WTC11 (cell line): ENCODE measurements around the gene PHF1. TPM values are rescaled to one million over a fixed set of nuclear protein-coding genes. Genes with fewer than 3 reads are reported as not detected.

ENCODE experiments used
- ATAC-seq: fragments of 200-7000 bp; cut with Tn5 transposase; 2 replicates; pipeline ENCODE4 v1.10.0; 2021; ENCODE audit warnings: mild to moderate bottlenecking, moderate library complexity
- CTCF ChIA-PET: fragments of 300-600 bp; sonication (Branson Sonifier 250); formaldehyde crosslinking; loops from one replicate; lab custom pipeline; 2021; ENCODE audit warnings: antibody characterized with exemption; lab: Charles Lee
- POLR2A ChIA-PET: fragments of 350-600 bp; sonication (Branson Sonifier 250); formaldehyde crosslinking; loops from one replicate; lab custom pipeline; 2021; ENCODE audit warnings: antibody characterized with exemption; lab: Charles Lee
- DNase-seq: peaks from one replicate; pipeline ENCODE4 v3.0.0; 2021; ENCODE audit warnings: low spot score
- H3K27ac Mint-ChIP-seq: 2 replicates; pipeline ENCODE4 v1.8.0; 2021; ENCODE audit warnings: mixed read lengths
- H3K27me3 Mint-ChIP-seq: 2 replicates; pipeline ENCODE4 v1.8.0; 2021; ENCODE audit warnings: low read depth, mild to moderate bottlenecking, moderate library complexity, mixed read lengths
- H3K36me3 Mint-ChIP-seq: 2 replicates; pipeline ENCODE4 v1.8.0; 2021; ENCODE audit warnings: mixed read lengths
- H3K4me1 Mint-ChIP-seq: 2 replicates; pipeline ENCODE4 v1.8.0; 2022; ENCODE audit warnings: mixed read lengths
- H3K4me3 Mint-ChIP-seq: 2 replicates; pipeline ENCODE4 v1.8.0; 2021; ENCODE audit warnings: mild to moderate bottlenecking, moderate library complexity, mixed read lengths
- H3K9me3 Mint-ChIP-seq: 2 replicates; pipeline ENCODE4 v1.8.0; 2021; ENCODE audit warnings: mixed read lengths
- GRHL2 ChIP-seq: fragments of 250-450 bp; sonication (Bioruptor Pico); IDR thresholded peaks from 2 replicates; pipeline ENCODE4 v1.8.0; 2022; ENCODE audit warnings: mild to moderate bottlenecking, moderate library complexity; ENCODE audit not compliant: insufficient replicate concordance, severe bottlenecking
- NFE2L1 ChIP-seq: sonication (generic); formaldehyde crosslinking; IDR thresholded peaks from 2 replicates; pipeline ENCODE4 v1.8.1; 2023; ENCODE audit warnings: missing genetic modification reagents
- NR1H2 ChIP-seq: sonication (generic); formaldehyde crosslinking; IDR thresholded peaks from 2 replicates; pipeline ENCODE4 v1.9.0; 2021; ENCODE audit warnings: mild to moderate bottlenecking, moderate library complexity, missing genetic modification reagents
- NR2C2 ChIP-seq: sonication (generic); formaldehyde crosslinking; IDR thresholded peaks from 2 replicates; pipeline ENCODE4 v1.8.0; 2022; ENCODE audit warnings: mild to moderate bottlenecking, missing genetic modification reagents
- PRRX2 ChIP-seq: fragments of 250-450 bp; sonication (Bioruptor Pico); IDR thresholded peaks from 2 replicates; pipeline ENCODE4 v1.8.0; 2021; ENCODE audit warnings: mild to moderate bottlenecking
- SP1 ChIP-seq: sonication (generic); formaldehyde crosslinking; conservative IDR thresholded peaks from 2 replicates; pipeline ENCODE4 v1.8.1; 2022; ENCODE audit warnings: missing genetic modification reagents
- TEAD4 ChIP-seq: sonication (generic); formaldehyde crosslinking; IDR thresholded peaks from 2 replicates; pipeline ENCODE4 v1.8.0; 2022; ENCODE audit warnings: mild to moderate bottlenecking, missing genetic modification reagents
- ZNF219 ChIP-seq: sonication (generic); formaldehyde crosslinking; IDR thresholded peaks from 2 replicates; pipeline ENCODE4 v1.8.0; 2023; ENCODE audit warnings: missing genetic modification reagents, mild to moderate bottlenecking, borderline replicate concordance
- ZNF232 ChIP-seq: sonication (generic); formaldehyde crosslinking; IDR thresholded peaks from 2 replicates; pipeline ENCODE4 v1.8.0; 2022; ENCODE audit warnings: mild to moderate bottlenecking, missing genetic modification reagents
- ZNF263 ChIP-seq: sonication (generic); formaldehyde crosslinking; IDR thresholded peaks from 2 replicates; pipeline ENCODE4 v1.8.1; 2022; ENCODE audit warnings: low read depth, mild to moderate bottlenecking, moderate library complexity, missing genetic modification reagents
- ZNF671 ChIP-seq: fragments of 250-450 bp; sonication (Bioruptor Pico); IDR thresholded peaks from 2 replicates; pipeline ENCODE4 v1.8.0; 2021; ENCODE audit warnings: mild to moderate bottlenecking
- total RNA-seq: library from RNA; stranded (reverse); gene quantifications from 3 replicates; pipeline ENCODE4 v1.2.3, GENCODE V29; 2021
- TF ChIP-seq, protein P1 (sequence below): sonication (generic); formaldehyde crosslinking; IDR thresholded peaks from 2 replicates; pipeline ENCODE4 v1.8.1; 2022; ENCODE audit warnings: missing genetic modification reagents, borderline replicate concordance
- TF ChIP-seq, protein P2 (sequence below): sonication (generic); formaldehyde crosslinking; IDR thresholded peaks from 2 replicates; pipeline ENCODE4 v1.8.0; 2023; ENCODE audit warnings: mild to moderate bottlenecking, missing genetic modification reagents
- TF ChIP-seq, protein P3 (sequence below): sonication (generic); formaldehyde crosslinking; IDR thresholded peaks from 2 replicates; pipeline ENCODE4 v1.8.1; 2022; ENCODE audit warnings: low read depth, mild to moderate bottlenecking, moderate library complexity, missing genetic modification reagents, borderline replicate concordance
- TF ChIP-seq, protein P4 (sequence below): sonication (generic); formaldehyde crosslinking; IDR thresholded peaks from 2 replicates; pipeline ENCODE4 v1.8.1; 2022; ENCODE audit warnings: mild to moderate bottlenecking, missing genetic modification reagents, moderate library complexity, borderline replicate concordance
- TF ChIP-seq, protein P5 (sequence below): sonication (generic); formaldehyde crosslinking; IDR thresholded peaks from 2 replicates; pipeline ENCODE4 v1.8.0; 2023; ENCODE audit warnings: missing genetic modification reagents, mild to moderate bottlenecking, borderline replicate concordance
- TF ChIP-seq, protein P6 (sequence below): fragments of 250-450 bp; sonication (Bioruptor Pico); conservative IDR thresholded peaks from 2 replicates; pipeline ENCODE4 v1.9.0; 2021; ENCODE audit warnings: mild to moderate bottlenecking
- TF ChIP-seq, protein P7 (sequence below): fragments of 250-450 bp; sonication (Bioruptor Pico); IDR thresholded peaks from 2 replicates; pipeline ENCODE4 v1.9.0; 2021; ENCODE audit warnings: mild to moderate bottlenecking
- TF ChIP-seq, protein P8 (sequence below): fragments of 200-600 bp; IDR thresholded peaks from 2 replicates; pipeline ENCODE4 v1.8.0; 2022; ENCODE audit warnings: antibody characterized with exemption

Gene PHF1
- total RNA-seq, 1 experiment from 2014 or later, result 63.6 TPM

DNA sequence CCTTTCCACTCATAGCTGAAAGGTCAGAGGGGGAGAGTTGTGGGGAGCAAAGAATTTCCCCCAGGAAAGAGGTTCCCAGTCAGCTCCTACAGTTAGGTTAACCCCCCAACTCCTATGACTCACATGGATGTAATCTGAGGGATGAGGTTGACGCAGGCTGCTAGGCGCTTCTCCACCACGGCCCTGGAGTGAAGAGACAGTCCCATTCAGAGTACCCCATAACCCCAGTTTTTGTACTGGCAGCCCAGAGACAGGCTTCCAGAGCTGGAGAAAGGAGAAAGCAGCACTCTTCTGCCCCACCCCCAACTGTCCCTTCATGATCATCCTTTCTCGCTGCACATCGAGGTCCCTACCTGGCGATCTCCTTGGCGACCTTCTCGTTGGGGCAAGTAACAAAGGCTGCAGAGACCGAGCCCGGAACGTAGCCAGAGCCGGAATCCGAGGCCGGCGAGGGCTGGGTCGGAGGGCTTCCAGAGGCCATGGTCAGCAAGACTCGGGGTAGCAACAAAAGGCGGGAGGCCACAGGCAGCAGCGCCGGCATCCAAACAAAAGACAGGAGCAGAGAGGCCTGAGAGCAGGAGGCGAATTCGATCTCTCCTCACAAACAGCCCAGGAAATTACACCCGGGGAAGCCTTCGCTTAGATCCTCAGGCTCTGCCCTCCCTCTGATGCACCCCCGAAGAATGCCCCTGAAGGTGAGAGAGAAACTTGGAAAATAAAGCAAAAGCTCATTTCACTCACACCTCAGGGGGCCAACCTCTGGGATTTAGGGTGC lies 6.5 kb downstream of the PHF1 start:
- ChIA-PET POLR2A (interaction anchor here (1.6 kb wide), 1 partner anchor 9 kb away, joined by 6 read pairs; no protein-coding TSS in a partner anchor), CTCF (interaction anchor here (1.2 to 2.6 kb wide), 3 partner anchors 9 to 21 kb away, joined by 6 to 30 read pairs (median 11); no protein-coding TSS in a partner anchor)
- TF ChIP-seq, protein P1, sequence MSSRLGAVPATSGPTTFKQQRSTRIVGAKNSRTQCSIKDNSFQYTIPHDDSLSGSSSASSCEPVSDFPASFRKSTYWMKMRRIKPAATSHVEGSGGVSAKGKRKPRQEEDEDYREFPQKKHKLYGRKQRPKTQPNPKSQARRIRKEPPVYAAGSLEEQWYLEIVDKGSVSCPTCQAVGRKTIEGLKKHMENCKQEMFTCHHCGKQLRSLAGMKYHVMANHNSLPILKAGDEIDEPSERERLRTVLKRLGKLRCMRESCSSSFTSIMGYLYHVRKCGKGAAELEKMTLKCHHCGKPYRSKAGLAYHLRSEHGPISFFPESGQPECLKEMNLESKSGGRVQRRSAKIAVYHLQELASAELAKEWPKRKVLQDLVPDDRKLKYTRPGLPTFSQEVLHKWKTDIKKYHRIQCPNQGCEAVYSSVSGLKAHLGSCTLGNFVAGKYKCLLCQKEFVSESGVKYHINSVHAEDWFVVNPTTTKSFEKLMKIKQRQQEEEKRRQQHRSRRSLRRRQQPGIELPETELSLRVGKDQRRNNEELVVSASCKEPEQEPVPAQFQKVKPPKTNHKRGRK (CRISPR knock-in tag), result no peak
- TF ChIP-seq PRRX2 (CRISPR knock-in tag), result no peak
- TF ChIP-seq, protein P2, sequence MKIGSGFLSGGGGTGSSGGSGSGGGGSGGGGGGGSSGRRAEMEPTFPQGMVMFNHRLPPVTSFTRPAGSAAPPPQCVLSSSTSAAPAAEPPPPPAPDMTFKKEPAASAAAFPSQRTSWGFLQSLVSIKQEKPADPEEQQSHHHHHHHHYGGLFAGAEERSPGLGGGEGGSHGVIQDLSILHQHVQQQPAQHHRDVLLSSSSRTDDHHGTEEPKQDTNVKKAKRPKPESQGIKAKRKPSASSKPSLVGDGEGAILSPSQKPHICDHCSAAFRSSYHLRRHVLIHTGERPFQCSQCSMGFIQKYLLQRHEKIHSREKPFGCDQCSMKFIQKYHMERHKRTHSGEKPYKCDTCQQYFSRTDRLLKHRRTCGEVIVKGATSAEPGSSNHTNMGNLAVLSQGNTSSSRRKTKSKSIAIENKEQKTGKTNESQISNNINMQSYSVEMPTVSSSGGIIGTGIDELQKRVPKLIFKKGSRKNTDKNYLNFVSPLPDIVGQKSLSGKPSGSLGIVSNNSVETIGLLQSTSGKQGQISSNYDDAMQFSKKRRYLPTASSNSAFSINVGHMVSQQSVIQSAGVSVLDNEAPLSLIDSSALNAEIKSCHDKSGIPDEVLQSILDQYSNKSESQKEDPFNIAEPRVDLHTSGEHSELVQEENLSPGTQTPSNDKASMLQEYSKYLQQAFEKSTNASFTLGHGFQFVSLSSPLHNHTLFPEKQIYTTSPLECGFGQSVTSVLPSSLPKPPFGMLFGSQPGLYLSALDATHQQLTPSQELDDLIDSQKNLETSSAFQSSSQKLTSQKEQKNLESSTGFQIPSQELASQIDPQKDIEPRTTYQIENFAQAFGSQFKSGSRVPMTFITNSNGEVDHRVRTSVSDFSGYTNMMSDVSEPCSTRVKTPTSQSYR (CRISPR knock-in tag), result no peak
- TF ChIP-seq, protein P3, sequence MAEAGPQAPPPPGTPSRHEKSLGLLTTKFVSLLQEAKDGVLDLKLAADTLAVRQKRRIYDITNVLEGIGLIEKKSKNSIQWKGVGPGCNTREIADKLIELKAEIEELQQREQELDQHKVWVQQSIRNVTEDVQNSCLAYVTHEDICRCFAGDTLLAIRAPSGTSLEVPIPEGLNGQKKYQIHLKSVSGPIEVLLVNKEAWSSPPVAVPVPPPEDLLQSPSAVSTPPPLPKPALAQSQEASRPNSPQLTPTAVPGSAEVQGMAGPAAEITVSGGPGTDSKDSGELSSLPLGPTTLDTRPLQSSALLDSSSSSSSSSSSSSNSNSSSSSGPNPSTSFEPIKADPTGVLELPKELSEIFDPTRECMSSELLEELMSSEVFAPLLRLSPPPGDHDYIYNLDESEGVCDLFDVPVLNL (CRISPR knock-in tag), result no peak
- TF ChIP-seq ZNF263 (CRISPR knock-in tag), result no peak
- TF ChIP-seq NFE2L1 (CRISPR knock-in tag), result no peak
- TF ChIP-seq TEAD4 (CRISPR knock-in tag), result no peak
- TF ChIP-seq NR1H2 (CRISPR knock-in tag), result no peak
- TF ChIP-seq ZNF671 (CRISPR knock-in tag), result no peak
- TF ChIP-seq NR2C2 (CRISPR knock-in tag), result no peak
- TF ChIP-seq, protein P4, sequence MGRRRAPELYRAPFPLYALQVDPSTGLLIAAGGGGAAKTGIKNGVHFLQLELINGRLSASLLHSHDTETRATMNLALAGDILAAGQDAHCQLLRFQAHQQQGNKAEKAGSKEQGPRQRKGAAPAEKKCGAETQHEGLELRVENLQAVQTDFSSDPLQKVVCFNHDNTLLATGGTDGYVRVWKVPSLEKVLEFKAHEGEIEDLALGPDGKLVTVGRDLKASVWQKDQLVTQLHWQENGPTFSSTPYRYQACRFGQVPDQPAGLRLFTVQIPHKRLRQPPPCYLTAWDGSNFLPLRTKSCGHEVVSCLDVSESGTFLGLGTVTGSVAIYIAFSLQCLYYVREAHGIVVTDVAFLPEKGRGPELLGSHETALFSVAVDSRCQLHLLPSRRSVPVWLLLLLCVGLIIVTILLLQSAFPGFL (CRISPR knock-in tag), result no peak
- TF ChIP-seq, protein P5, sequence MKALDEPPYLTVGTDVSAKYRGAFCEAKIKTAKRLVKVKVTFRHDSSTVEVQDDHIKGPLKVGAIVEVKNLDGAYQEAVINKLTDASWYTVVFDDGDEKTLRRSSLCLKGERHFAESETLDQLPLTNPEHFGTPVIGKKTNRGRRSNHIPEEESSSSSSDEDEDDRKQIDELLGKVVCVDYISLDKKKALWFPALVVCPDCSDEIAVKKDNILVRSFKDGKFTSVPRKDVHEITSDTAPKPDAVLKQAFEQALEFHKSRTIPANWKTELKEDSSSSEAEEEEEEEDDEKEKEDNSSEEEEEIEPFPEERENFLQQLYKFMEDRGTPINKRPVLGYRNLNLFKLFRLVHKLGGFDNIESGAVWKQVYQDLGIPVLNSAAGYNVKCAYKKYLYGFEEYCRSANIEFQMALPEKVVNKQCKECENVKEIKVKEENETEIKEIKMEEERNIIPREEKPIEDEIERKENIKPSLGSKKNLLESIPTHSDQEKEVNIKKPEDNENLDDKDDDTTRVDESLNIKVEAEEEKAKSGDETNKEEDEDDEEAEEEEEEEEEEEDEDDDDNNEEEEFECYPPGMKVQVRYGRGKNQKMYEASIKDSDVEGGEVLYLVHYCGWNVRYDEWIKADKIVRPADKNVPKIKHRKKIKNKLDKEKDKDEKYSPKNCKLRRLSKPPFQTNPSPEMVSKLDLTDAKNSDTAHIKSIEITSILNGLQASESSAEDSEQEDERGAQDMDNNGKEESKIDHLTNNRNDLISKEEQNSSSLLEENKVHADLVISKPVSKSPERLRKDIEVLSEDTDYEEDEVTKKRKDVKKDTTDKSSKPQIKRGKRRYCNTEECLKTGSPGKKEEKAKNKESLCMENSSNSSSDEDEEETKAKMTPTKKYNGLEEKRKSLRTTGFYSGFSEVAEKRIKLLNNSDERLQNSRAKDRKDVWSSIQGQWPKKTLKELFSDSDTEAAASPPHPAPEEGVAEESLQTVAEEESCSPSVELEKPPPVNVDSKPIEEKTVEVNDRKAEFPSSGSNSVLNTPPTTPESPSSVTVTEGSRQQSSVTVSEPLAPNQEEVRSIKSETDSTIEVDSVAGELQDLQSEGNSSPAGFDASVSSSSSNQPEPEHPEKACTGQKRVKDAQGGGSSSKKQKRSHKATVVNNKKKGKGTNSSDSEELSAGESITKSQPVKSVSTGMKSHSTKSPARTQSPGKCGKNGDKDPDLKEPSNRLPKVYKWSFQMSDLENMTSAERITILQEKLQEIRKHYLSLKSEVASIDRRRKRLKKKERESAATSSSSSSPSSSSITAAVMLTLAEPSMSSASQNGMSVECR (CRISPR knock-in tag), result 0 out of 2 replicates have a peak, but pooled peaks have one; percentile 12
- no peak for TF ChIP-seq SP1 (CRISPR knock-in tag)
- TF ChIP-seq, protein P6, sequence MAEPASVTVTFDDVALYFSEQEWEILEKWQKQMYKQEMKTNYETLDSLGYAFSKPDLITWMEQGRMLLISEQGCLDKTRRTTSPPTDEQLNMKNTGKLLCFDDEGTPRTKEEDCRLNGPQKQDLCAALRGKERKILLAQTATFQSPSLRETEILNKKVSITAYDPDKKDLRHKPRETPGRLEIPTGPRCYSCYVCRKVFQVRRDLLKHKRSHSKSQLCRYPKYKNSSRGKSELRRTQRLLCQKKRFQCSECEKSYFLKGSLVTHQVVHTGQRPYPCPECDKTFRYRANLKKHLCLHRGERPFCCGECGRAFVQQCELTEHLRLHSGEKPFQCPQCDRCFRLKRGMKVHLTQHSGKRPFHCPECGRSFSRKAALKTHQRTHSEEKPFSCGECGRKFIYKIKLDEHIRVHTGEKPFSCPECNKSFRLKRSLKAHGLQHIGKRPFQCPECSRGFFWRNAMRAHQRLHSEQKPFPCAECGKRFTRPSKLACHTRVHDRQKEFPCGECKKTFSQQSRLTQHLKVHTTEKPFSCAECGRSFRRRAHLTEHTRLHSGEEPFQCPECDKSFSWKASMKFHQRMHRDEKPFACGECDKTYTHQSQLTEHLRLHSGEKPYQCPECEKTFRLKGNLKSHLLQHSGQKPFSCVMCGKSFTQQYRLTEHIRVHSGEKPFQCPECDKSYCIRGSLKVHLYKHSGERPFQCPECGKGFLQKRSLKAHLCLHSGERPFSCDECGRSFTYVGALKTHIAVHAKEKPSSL (CRISPR knock-in tag), result no peak
- TF ChIP-seq, protein P7, sequence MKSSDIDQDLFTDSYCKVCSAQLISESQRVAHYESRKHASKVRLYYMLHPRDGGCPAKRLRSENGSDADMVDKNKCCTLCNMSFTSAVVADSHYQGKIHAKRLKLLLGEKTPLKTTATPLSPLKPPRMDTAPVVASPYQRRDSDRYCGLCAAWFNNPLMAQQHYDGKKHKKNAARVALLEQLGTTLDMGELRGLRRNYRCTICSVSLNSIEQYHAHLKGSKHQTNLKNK (CRISPR knock-in tag), result no peak
- TF ChIP-seq ZNF232 (CRISPR knock-in tag), result peak; percentile 8; the same call in 1 of the 2 replicates
- no peak for TF ChIP-seq GRHL2 (CRISPR knock-in tag)
- TF ChIP-seq, protein P8, sequence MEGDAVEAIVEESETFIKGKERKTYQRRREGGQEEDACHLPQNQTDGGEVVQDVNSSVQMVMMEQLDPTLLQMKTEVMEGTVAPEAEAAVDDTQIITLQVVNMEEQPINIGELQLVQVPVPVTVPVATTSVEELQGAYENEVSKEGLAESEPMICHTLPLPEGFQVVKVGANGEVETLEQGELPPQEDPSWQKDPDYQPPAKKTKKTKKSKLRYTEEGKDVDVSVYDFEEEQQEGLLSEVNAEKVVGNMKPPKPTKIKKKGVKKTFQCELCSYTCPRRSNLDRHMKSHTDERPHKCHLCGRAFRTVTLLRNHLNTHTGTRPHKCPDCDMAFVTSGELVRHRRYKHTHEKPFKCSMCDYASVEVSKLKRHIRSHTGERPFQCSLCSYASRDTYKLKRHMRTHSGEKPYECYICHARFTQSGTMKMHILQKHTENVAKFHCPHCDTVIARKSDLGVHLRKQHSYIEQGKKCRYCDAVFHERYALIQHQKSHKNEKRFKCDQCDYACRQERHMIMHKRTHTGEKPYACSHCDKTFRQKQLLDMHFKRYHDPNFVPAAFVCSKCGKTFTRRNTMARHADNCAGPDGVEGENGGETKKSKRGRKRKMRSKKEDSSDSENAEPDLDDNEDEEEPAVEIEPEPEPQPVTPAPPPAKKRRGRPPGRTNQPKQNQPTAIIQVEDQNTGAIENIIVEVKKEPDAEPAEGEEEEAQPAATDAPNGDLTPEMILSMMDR, result no peak
- TF ChIP-seq ZNF219 (CRISPR knock-in tag), result 0 out of 2 replicates have a peak, but pooled peaks have one; percentile 37
- H3K27me3 Mint-ChIP-seq, result no peaks in the 10 kb centered on the region
- H3K36me3 Mint-ChIP-seq, result peaks cover 32% of the 10 kb centered on the region
- no peak for ATAC-seq
- peaks cover 58% of the 10 kb centered on the region for H3K4me1 Mint-ChIP-seq
- H3K27ac Mint-ChIP-seq, result peak overlapping the region; percentile 97
- H3K9me3 Mint-ChIP-seq, result no peaks in the 10 kb centered on the region
- DNase-seq, result no peak
- peak overlapping the region; percentile 96 for H3K4me3 Mint-ChIP-seq
